GM12892 (cell line): ENCODE measurements around the gene NACC2.

ENCODE experiments used
- POLR2A ChIP-seq: IDR thresholded peaks from 2 replicates; pipeline ENCODE4 v1.6.1; 2011; ENCODE audit warnings: low read depth, low read length, control low read depth
- POLR2AphosphoS5 ChIP-seq: IDR thresholded peaks from 2 replicates; pipeline ENCODE4 v1.6.1; 2011; ENCODE audit warnings: low read depth, low read length, control low read depth

- TF ChIP-seq POLR2AphosphoS5 = no peak
- TF ChIP-seq POLR2A = no peak
These were observed 32.2 kb downstream of the NACC2 start for GRCh38 chr9:136062657-136063439.
